GM20431 (cell line): ENCODE measurements around the gene OR6V1.

Experiments
- in situ Hi-C: fragments of 300-500 bp; cut with MseI, MboI; formaldehyde crosslinking; loops from one replicate; pipeline ENCODE4 v1.15.0; 2020; ENCODE audit warnings: low sequenced_read_pairs; ENCODE audit not compliant: unreplicated experiment

Gene OR6V1

DNA sequence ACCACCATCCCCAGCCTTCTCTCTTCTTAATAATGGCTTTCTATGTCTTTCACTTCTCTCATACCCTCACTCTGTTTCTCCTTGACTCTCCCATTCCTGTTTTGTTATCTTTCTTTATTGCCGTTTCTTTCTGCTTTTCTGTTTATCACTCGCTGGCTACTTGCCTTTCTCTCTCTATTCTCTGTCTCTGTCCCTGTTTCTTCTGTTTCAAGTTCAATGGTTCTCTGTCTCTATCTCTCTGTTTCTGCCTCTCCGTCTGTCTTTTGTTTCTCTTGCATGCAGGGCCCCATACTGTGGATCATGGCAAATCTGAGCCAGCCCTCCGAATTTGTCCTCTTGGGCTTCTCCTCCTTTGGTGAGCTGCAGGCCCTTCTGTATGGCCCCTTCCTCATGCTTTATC lies at the start of gene OR6V1:
TSS of gene OR6V1 (plus strand) at position 301 of the 400 bp plus-strand sequence. CDS start at position 301, 0 bp downstream.
- in situ Hi-C loops = no loop called here

DNA sequence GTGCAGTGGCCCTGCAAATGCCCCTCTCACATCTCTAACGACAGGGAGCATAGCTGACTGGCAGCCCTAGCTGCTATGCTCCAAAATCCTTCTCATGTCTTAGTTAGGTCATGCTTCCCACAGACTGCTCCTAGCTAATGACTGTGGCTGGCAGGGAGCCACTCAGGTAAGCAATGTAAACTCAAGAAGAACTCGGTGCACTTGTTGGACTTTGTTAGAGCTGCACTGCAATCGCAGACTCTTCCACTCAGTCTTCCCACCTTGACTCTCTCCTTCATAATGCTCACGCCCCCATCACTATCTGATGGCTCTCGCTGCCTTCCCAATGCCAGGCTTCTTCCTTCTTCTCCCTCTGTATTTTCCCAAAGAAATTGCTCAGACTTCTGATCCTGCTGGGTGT lies 49.2 kb upstream of the OR6V1 start:
- in situ Hi-C loops = loop anchor here (10.0 kb wide), 1 partner anchor 222 kb away; the partner anchor contains the start of gene TAS2R40

GRCh38 chr7:143003393-143004051 lies 48.6 kb upstream of the OR6V1 start:
- in situ Hi-C loops = loop anchor here (10.0 kb wide), 1 partner anchor 221 kb away; the partner anchor contains the start of gene TAS2R40

GRCh38 chr7:143005632-143006260 lies 46.4 kb upstream of the OR6V1 start:
- in situ Hi-C loops = loop anchor here (10.0 kb wide), 1 partner anchor 219 kb away; the partner anchor contains the start of gene TAS2R40

DNA sequence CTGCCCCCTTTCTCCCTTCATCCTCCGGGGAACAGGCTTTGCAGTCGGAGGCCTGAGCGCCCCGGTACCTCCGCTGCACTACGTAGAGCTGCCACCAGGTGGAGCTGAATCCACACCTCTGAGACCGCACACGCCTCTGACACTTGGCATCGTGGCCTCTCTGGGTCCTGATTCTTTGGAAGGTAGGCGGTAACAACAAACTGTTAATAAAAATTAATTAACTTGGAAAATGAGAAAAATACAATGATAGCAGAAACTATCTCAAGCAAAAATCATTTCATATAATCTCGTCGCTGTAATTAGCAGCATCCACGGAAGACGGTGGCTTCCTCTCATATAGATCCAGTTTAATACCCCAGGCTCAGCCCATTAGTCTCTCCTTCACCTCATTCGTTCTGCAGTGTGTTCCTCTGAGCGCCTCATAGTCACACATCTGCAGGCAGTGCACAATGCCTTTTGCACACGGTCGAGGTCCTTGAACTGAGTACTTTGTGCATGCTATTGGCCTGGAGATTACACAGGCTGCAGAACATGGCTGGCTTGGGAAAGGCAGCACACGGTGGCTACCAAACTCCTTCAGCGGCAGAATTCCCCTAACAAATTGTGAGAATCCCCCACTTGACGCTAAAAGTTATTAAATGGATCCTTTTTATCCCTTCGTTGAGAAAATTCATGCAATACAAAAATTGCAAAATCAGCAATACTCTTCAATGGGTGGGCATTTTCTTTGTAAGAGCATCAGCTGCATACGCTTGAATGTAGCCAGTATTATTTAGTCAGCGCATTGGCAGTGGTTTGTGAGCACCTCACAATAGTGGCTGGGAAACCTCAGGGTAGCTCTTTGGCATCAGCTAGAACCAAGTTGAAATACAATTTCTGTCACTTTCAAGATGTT lies 43.9 kb upstream of the OR6V1 start:
- in situ Hi-C loops = loop anchor here (10.0 kb wide), 1 partner anchor 217 kb away; the partner anchor contains the start of gene TAS2R40

GRCh38 chr7:143012001-143012400 lies 40.1 kb upstream of the OR6V1 start:
- in situ Hi-C loops = loop anchor here (10.0 kb wide), 1 partner anchor 193 kb away; no protein-coding TSS in a partner anchor

GRCh38 chr7:143012409-143012808 lies 39.7 kb upstream of the OR6V1 start:
- in situ Hi-C loops = loop anchor here (10.0 kb wide), 1 partner anchor 192 kb away; no protein-coding TSS in a partner anchor

- in situ Hi-C loops = loop anchor here (10.0 kb wide), 1 partner anchor 191 kb away; no protein-coding TSS in a partner anchor
Measured at GRCh38 chr7:143013473-143013872, 38.7 kb upstream of the OR6V1 start.

DNA sequence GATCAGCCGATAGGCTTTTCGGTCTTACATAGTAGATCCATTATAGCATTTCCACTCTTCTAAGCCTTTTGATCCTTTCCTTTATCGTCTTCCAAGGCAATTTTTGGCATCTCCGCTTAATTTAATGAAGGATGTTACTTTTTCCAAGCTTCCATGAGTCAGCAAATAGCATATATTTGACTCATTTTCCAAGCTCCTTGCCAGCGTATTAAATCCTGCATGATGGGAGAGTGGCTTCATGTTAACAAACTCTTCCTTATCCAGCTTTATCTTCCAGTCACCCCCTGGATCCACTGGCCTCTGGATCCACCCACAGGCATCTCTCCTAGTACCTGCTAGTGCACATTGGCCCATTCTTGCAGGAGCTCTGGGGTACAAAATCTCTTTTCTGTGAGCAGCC lies 38.2 kb upstream of the OR6V1 start:
- in situ Hi-C loops = loop anchor here (10.0 kb wide), 1 partner anchor 191 kb away; no protein-coding TSS in a partner anchor

DNA sequence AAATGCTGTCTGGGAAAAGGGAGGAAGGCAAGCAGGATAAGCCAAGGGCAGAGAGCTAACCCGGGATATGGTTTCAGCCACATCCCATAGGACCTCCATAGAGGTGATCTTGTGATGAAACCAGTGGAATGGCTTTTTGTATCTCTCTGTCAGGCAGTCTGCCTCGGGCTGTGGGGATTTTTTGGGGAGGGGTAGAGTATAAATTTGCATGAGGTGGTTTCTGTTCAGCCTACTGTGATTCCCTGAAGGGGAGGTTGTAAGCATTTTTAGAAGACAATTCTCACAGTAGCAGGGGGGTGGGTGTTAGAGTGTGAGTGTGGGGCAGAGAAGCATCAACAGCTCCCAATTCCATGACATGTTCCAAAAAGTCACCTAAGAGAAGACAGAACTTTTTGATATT lies 37.1 kb upstream of the OR6V1 start:
- in situ Hi-C loops = loop anchor here (10.0 kb wide), 1 partner anchor 190 kb away; no protein-coding TSS in a partner anchor

GRCh38 chr7:143015926-143016490 lies 36.1 kb upstream of the OR6V1 start:
- in situ Hi-C loops = loop anchor here (10.0 kb wide), 1 partner anchor 189 kb away; no protein-coding TSS in a partner anchor

GRCh38 chr7:143016996-143017395 lies 35.1 kb upstream of the OR6V1 start:
- in situ Hi-C loops = loop anchor here (10.0 kb wide), 1 partner anchor 188 kb away; no protein-coding TSS in a partner anchor

DNA sequence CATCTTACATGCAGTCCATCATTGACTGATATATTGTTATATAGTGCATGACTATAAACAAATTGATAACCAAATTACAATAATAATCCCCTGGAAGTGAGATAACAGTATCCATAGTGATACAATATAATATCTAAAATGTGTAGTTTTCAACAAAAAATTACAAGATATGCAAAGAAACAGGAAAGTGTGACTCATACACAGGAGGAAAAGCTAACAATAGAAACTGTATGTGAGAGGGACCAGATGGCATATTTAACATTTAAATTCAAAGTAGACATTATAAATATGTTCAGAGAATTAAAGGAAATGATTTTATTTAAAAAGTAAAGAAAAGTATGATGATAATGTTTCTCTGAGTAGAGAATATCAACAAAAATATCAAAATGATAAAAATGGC lies 33.2 kb upstream of the OR6V1 start:
- in situ Hi-C loops = loop anchor here (10.0 kb wide), 1 partner anchor 186 kb away; no protein-coding TSS in a partner anchor

DNA sequence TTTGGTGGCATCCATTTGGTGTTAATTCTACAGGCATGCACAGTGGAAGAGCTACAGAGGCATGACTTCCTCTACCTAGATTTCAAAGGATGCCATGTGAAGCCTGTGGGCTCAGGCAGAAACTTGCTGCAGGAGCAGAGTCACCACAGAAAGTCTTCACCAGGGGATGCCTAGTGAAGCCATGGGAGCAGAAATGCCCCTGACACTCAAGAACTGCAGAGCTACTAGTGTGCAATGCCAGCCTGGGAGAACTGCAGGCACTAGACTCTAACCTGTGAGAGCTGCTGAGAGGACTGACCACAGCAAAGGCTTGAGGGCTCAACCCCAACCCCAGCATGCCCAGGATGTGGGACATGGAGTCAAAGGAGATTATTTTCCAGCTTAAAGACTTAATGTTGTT lies 29.1 kb upstream of the OR6V1 start:
- in situ Hi-C loops = no loop called here

- in situ Hi-C loops = no loop called here
Measured at GRCh38 chr7:143025371-143025770, 26.8 kb upstream of the OR6V1 start.

DNA sequence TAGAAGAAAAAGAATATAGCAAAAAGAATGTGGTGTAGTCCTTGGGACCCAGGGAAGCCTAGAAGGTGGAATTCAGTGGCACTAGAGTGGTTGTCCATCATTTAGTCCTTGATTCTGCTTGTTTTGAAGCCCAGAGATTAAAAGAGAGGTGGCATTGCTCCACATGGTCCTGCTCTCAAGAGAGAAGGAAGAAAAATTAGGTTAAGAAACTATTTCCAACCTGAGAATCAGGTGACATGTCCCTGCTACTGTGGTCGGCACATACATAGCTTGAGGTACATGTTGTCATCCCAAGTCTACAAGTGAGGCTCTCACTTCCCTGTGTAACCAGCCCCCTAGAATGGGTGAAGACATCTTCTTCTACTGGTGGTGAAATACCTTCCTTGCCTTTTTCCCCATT lies 25.1 kb upstream of the OR6V1 start, which contains the start of gene OR9A2:
TSS of gene OR9A2 (minus strand) at position 101 of the 400 bp plus-strand sequence. CDS start at position 101, 0 bp downstream.
- in situ Hi-C loops = no loop called here

DNA sequence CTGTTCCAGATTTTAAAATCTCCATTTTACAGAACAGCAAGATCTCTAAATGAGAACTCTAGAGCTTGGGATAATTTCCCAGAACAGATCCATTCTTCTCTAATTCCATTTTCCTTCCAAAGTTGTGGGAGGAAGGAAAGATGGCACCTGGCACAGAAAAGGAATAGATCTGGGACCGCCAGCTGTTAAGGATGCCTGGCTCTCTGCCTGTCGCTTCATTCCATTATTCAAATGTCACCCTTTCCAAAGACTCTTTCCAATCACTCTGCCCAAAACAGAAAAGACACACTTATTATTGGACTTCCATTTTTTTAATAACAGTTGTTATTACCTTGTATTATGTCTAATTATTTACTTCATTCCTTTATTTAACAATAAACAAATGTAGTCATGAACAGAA lies 24.5 kb upstream of the OR6V1 start:
- in situ Hi-C loops = no loop called here

DNA sequence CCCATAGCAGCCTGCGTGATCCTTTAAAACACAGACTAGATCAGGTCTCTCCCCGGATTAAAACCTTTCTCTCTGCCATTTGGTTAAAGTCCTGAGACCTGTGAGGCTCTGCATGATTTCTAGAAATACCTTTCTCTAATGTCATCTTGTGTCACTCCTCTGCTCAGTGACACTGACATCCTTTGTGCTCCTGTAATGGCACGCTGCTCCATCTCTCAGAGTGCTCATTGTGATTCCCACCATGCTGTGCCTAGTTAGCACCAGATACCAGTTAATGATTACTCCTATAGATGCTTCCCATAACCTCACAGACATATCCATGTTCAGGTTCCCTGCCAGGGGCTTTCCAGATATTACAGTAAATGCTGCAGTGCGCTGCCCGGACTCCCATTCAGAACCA lies 13.5 kb upstream of the OR6V1 start:
- in situ Hi-C loops = no loop called here

GRCh38 chr7:143040209-143040715 lies 11.9 kb upstream of the OR6V1 start:
- in situ Hi-C loops = no loop called here
